ENCODE measurements around the gene TXK.
A peak's percentile ranks its signal among the peaks of the same experiment; 100 is the strongest.

TXK gene

GRCh38 chr4:48082956-48083355, 51.1 kb downstream of the TXK start:
- Histone ChIP-seq H3K36me3 (ENCODE audit: insufficient read depth, low read length) (peaks cover 6% of the 10 kb centered on the region; the same call in 1 of the 2 replicates), H3K79me2 (ENCODE audit: insufficient read depth, low read length) (no peaks in the 10 kb centered on the region), H2AFZ (ENCODE audit: low read length) (no peak overlapping the region), H3F3A (ENCODE audit: low read depth) (no peaks in the 10 kb centered on the region), H3K27me3 (ENCODE audit: insufficient read depth, low read length, poor library complexity, severe bottlenecking) (no peaks in the 10 kb centered on the region), H3K4me2 (ENCODE audit: low read depth, low read length, poor library complexity, severe bottlenecking) (no peak overlapping the region), H3K4me3 (ENCODE audit: low read length, poor library complexity, severe bottlenecking) (no peak overlapping the region), H3K9ac (ENCODE audit: low read depth, low read length, poor library complexity, severe bottlenecking) (no peak overlapping the region), H4K20me1 (ENCODE audit: insufficient read depth, low read length, poor library complexity, severe bottlenecking) (no peaks in the 10 kb centered on the region), H3K9me2 (replicated peaks; ENCODE audit: low read depth, low read length) (no peaks in the 10 kb centered on the region), H3K4me1 (ENCODE audit: insufficient read depth, low read length, poor library complexity, severe bottlenecking) (peaks cover 10% of the 10 kb centered on the region), H3K9me3 (ENCODE audit: insufficient read depth, low read depth, low read length) (no peaks in the 10 kb centered on the region)
- TF ChIP-seq EZH2phosphoT487 (IDR thresholded peaks at IDR 0.05; ENCODE audit: borderline replicate concordance) (no peak), CTCF (conservative IDR thresholded peaks at IDR 0.05; ENCODE audit: low read length) (no peak)

GRCh38 chr4:48081196-48081595, 52.9 kb downstream of the TXK start:
- Histone ChIP-seq H3K4me3 (ENCODE audit: low read length, poor library complexity, severe bottlenecking) (no peak overlapping the region), H3F3A (ENCODE audit: low read depth) (no peaks in the 10 kb centered on the region), H3K79me2 (ENCODE audit: insufficient read depth, low read length) (no peaks in the 10 kb centered on the region), H2AFZ (ENCODE audit: low read length) (no peak overlapping the region), H3K4me2 (ENCODE audit: low read depth, low read length, poor library complexity, severe bottlenecking) (no peak overlapping the region), H3K4me1 (ENCODE audit: insufficient read depth, low read length, poor library complexity, severe bottlenecking) (peaks cover 10% of the 10 kb centered on the region), H3K9me2 (replicated peaks; ENCODE audit: low read depth, low read length) (no peaks in the 10 kb centered on the region), H3K27me3 (ENCODE audit: insufficient read depth, low read length, poor library complexity, severe bottlenecking) (no peaks in the 10 kb centered on the region), H3K36me3 (ENCODE audit: insufficient read depth, low read length) (peaks cover 4% of the 10 kb centered on the region; the same call in 1 of the 2 replicates), H3K9ac (ENCODE audit: low read depth, low read length, poor library complexity, severe bottlenecking) (no peak overlapping the region), H3K9me3 (ENCODE audit: insufficient read depth, low read depth, low read length) (no peaks in the 10 kb centered on the region), H4K20me1 (ENCODE audit: insufficient read depth, low read length, poor library complexity, severe bottlenecking) (no peaks in the 10 kb centered on the region)
- TF ChIP-seq CTCF (conservative IDR thresholded peaks at IDR 0.05; ENCODE audit: low read length) (no peak), EZH2phosphoT487 (IDR thresholded peaks at IDR 0.05; ENCODE audit: borderline replicate concordance) (no peak)

- Histone ChIP-seq H3K79me2 (ENCODE audit: insufficient read depth, low read length) (no peaks in the 10 kb centered on the region), H3F3A (ENCODE audit: low read depth) (no peaks in the 10 kb centered on the region), H3K4me1 (ENCODE audit: insufficient read depth, low read length, poor library complexity, severe bottlenecking) (peaks cover 10% of the 10 kb centered on the region), H3K4me3 (ENCODE audit: low read length, poor library complexity, severe bottlenecking) (no peak overlapping the region), H3K36me3 (ENCODE audit: insufficient read depth, low read length) (no peaks in the 10 kb centered on the region), H2AFZ (ENCODE audit: low read length) (peak overlapping the region; percentile 42; the same call in 1 of the 2 replicates), H3K9me2 (replicated peaks; ENCODE audit: low read depth, low read length) (no peaks in the 10 kb centered on the region), H3K9ac (ENCODE audit: low read depth, low read length, poor library complexity, severe bottlenecking) (no peak overlapping the region), H3K4me2 (ENCODE audit: low read depth, low read length, poor library complexity, severe bottlenecking) (peak overlapping the region; percentile 32), H3K9me3 (ENCODE audit: insufficient read depth, low read depth, low read length) (no peaks in the 10 kb centered on the region), H3K27me3 (ENCODE audit: insufficient read depth, low read length, poor library complexity, severe bottlenecking) (no peaks in the 10 kb centered on the region), H4K20me1 (ENCODE audit: insufficient read depth, low read length, poor library complexity, severe bottlenecking) (no peaks in the 10 kb centered on the region)
- no peak for TF ChIP-seq EZH2phosphoT487 (IDR thresholded peaks at IDR 0.05; ENCODE audit: borderline replicate concordance)
- TF ChIP-seq CTCF (conservative IDR thresholded peaks at IDR 0.05; ENCODE audit: low read length) = no peak
Measured at GRCh38 chr4:48079972-48080391, 54.1 kb downstream of the TXK start.
